Myocyte (in vitro differentiated cells): ENCODE measurements around the gene RELT. TPM values are rescaled to one million over a fixed set of nuclear protein-coding genes. Genes with fewer than 3 reads are reported as not detected.
A peak's percentile ranks its signal among the peaks of the same experiment; 100 is the strongest.
"Not testable (repeated sequence)": the region's sequence is repeated elsewhere in the genome, so short reads cannot be mapped to it uniquely, and the experiment has no call there.

Experiments used
- DNase-seq: peaks from one replicate; pipeline ENCODE4 v3.0.0-alpha.2; 2012; ENCODE audit warnings: low read depth
- total RNA-seq: library from RNA; depleted of rRNA; stranded (reverse); fragments of >200 nt; gene quantifications from 2 replicates; pipeline ENCODE4 v1.2.3, GENCODE V29; 2014

Gene RELT
- total RNA-seq, 1 donor from 2014 or later: 10.2 TPM

GRCh38 chr11:73428227-73428626 is 52.0 kb downstream of the RELT start:
- no peak for DNase-seq

DNA sequence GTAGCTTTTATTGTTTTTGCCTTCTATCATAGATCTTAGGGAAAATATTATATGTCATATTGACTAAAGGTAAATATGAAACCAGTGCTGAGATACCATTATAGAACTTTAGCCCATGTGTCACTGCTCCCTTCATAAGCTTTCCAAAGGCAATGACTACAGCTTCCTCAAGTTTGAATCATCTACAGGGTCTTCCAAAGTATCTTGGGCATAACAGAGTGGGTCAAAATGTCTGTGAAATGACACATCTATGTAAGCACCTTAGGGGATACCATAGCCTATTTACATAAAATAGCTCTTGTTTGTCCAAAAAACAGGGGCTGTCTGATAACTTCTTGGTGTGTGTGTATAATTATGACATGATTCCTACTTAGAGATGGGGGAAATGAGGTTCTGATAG is 52.5 kb downstream of the RELT start:
- DNase-seq: no peak

GRCh38 chr11:73429121-73429750 is 53.0 kb downstream of the RELT start:
- DNase-seq: peak; percentile 50

- no peak for DNase-seq
These were observed 54.1 kb downstream of the RELT start for GRCh38 chr11:73430326-73430725.

GRCh38 chr11:73431396-73431795 is 55.2 kb downstream of the RELT start:
- DNase-seq: no peak

DNA sequence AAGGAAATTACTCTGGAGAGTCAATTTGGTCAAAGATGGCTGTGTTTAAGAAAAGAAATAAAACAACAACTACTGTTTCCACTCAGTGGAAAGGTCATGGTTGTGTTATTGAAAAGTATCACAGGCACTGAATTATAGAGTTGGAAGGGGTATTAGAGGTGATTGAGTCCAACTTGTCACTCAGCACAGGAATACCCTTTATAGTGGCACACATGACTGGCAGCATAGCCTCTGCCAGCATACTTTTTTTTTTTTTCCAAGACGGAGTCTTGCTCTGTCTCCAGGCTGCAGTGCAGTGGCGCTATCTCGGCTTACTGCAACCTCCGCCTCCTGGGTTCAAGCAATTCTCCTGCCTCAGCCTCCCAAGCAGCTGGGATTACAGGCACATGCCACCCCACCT is 60.7 kb downstream of the RELT start:
- DNase-seq: not testable (repeated sequence)

DNA sequence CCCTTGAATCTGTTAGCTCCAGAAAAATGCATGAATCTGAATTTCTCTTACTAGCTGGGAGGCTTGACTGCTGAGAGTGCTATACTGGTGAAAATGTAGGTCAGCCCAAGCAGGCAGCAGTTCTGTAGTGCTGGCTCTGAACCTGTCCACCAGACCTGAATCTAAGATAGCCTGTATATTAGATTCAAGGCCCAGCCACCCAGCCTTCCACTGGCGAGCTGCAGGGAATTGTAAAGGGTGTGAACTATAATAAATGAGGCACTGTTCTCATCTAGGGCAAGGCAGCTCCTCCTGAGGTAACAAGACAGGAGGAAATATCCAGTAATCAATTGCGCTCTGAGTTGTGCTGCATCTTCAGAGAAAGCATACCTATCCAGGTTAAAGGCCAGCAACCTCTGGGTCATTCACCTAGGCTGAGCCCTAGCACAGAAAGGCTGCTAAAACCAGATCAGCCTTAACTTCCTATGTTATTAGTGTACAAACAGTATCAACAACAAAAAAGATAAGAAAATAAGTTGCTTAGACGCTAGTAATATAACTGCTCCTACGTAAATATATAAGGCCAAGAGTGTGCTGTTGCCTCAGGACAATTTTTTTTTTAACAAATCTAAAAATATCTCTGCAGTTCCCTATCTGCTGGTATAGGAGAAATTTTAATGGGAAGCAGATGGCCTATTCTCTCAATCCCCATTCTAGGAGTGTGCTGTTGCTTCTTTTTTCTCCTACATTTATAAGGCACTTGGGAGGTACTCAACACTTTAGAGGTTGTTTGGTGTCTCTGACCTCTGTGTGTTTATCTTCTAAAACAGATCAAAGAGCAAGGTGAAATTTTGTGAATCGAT is 63.0 kb downstream of the RELT start:
- no peak for DNase-seq

- DNase-seq: no peak
These were observed 69.8 kb downstream of the RELT start for GRCh38 chr11:73445980-73446379.

DNA sequence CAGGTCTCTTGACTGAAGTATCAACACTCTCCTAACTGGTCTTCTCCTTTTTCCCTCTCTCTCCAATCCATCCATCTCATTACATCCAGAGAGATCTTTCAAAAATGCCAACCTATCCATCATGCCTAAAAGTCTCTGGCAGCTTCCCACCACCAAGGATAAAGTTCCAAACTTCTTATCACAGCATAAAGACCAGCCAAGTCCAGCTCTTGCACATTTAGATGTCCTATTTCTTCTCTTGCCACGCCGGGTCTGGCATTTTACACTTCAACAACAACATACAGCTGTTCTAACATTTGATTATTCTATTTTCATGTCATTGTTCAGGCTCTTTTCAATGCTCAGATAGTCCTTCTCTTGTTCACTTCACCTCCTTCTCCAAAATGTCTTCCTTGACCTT is 70.6 kb downstream of the RELT start:
- no peak for DNase-seq

Other genes with a start within 250 kb of the RELT start
- gene FCHSD2, start 234.1 kb upstream of the RELT start, total RNA-seq: 11.1 and 13.1 TPM in 2 replicates
- 1.6 and 3.4 TPM in 2 replicates for gene P2RY2, start 158.1 kb upstream of the RELT start, total RNA-seq
- 0.67 and 1.1 TPM in 2 replicates for gene P2RY6, start 104.1 kb upstream of the RELT start, total RNA-seq
- gene ARHGEF17, start 68.1 kb upstream of the RELT start, total RNA-seq: 38.0 and 38.4 TPM in 2 replicates
- gene FAM168A, start 221.7 kb downstream of the RELT start, total RNA-seq: 21.6 and 23.3 TPM in 2 replicates